Mononuclear cell (primary cell): ENCODE measurements around the gene RNF5. TPM values are rescaled to one million over a fixed set of nuclear protein-coding genes. Genes with fewer than 3 reads are reported as not detected.
A peak's percentile ranks its signal among the peaks of the same experiment; 100 is the strongest.
"Not testable (repeated sequence)": the region's sequence is repeated elsewhere in the genome, so short reads cannot be mapped to it uniquely, and the experiment has no call there.

Experiments used
- H3K27me3 ChIP-seq: 2 replicates; pipeline ENCODE4 v1.6.0; 2011; ENCODE audit warnings: low read length, control low read depth; ENCODE audit not compliant: insufficient read depth
- H3K4me1 ChIP-seq: 2 replicates; pipeline ENCODE4 v1.5.1; 2011; ENCODE audit warnings: mild to moderate bottlenecking, low read length, control low read depth; ENCODE audit not compliant: insufficient read depth
- H3K4me3 ChIP-seq: 2 replicates; pipeline ENCODE4 v1.5.1; 2011; ENCODE audit warnings: mild to moderate bottlenecking, low read length, moderate library complexity
- H3K9me3 ChIP-seq: 2 replicates; pipeline ENCODE4 v1.5.1; 2011; ENCODE audit warnings: low read depth, mild to moderate bottlenecking, control low read depth, low read length
- total RNA-seq: library from RNA; depleted of rRNA; stranded (reverse); fragments of >200 nt; gene quantifications from one replicate; pipeline ENCODE4 v1.2.3, GENCODE V29; 2012

Gene RNF5
- total RNA-seq, 1 donor: 13.2 TPM

DNA sequence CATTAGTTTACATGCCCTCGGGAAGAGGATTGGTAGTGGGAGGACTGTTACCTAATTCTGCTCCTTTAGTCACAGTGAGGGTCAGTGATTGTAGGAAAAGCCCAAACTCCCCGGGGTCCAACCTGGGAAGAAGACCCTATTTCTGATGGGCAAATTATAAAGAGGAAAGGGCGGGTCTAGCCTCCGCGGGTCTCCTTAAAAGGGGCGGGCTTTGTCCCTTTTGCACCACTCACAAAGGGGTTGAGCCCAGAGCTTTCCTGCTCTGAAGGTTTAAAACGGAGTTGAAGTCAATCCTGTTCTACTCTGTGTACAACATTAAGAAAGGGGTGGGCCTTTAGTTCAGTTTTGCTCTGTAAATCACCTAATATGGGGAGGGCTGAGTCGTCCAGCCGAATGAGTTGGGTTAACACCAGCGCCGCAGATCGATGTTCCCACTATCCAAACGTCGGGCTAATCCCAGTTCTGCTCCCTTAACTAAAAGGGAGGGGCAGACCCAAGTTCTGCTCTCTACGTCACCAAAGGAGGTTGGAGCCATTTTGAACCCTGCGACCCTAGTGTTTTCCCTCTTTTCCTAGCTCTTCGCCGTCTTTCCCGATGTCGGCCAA lies 920 bp upstream of the RNF5 start:
- Histone ChIP-seq H3K27me3 (no peaks in the 10 kb centered on the region), H3K4me1 (peaks cover 63% of the 10 kb centered on the region), H3K9me3 (no peaks in the 10 kb centered on the region), H3K4me3 (peak overlapping the region; percentile 57)

DNA sequence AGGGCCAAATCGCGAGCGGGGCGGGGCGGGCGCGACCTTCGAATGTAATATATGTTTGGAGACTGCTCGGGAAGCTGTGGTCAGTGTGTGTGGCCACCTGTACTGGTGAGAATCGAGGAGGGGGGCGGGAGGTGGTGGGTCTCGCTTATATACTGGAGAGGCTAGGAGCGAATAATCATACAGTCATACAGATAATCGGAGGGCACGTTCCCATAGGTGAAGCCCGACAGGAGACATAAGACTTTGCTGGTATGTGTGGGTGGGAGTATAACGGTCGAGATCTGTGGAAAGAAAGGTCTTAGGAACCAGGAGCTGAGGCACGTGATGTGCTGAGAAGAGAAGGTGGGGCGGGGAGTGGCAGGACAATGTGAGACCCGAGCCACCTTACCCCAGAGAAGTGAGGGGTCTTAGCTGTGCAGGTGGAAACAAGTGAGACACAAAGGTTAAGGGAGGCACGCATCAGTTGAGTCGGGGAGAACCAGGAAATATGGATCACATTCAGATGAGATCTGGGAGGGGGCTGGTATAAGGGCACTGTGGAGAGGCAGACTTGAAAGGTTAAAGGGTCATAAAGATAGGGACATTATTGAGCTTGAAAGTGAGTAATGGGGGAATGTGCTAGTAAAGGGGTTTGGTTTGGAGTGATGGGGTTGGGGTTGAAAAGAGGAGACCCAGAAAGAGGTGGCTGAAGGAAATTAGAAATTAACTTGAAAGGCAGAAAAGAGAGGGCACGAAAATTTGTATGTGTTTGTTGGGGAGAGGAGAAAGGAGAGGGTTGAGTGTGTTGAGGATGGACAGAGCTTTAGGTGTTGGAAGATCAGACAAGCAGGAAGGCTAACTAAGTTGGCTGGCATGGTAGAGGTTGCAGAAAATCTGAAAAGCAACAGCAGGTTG lies 589 bp downstream of the RNF5 start:
- H3K4me1 ChIP-seq: peaks cover 61% of the 10 kb centered on the region
- H3K27me3 ChIP-seq: no peaks in the 10 kb centered on the region
- no peaks in the 10 kb centered on the region for H3K9me3 ChIP-seq
- peak overlapping the region; percentile 57 for H3K4me3 ChIP-seq

- no peak overlapping the region for H3K4me3 ChIP-seq
- H3K9me3 ChIP-seq: no peaks in the 10 kb centered on the region
- H3K27me3 ChIP-seq: no peaks in the 10 kb centered on the region
- peaks cover 51% of the 10 kb centered on the region for H3K4me1 ChIP-seq
Observed at GRCh38 chr6:32179766-32180405, 1.7 kb downstream of the RNF5 start.

DNA sequence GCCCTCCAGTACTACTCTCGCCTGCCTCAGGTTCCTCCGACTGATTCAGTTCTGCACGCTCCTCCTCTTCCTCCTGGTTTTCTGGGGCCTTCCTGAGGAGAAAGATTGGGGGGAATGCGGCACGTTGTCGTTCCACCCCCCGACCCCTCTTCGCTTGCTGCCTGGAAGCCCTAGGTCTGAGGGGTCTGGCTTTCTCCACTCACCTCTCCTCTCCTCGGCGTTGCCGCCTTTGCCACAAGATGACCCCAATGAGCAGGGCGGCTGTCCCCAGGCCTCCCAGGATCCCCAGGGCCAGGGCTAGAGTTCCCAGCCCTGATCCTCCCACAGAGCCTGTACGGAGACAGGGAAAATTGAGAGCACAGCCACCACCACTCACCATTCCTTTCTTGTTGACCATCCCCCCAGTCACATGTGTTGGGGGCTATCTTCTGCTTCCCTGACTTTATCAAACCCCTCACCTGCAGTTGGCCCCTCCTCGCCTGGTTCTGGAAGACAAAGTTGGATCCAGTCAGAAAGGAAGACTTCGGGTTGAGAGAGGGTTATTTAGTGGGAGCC lies 3.0 kb downstream of the RNF5 start:
- Histone ChIP-seq H3K4me1 (peaks cover 47% of the 10 kb centered on the region), H3K9me3 (no peaks in the 10 kb centered on the region), H3K4me3 (no peak overlapping the region), H3K27me3 (no peaks in the 10 kb centered on the region)

DNA sequence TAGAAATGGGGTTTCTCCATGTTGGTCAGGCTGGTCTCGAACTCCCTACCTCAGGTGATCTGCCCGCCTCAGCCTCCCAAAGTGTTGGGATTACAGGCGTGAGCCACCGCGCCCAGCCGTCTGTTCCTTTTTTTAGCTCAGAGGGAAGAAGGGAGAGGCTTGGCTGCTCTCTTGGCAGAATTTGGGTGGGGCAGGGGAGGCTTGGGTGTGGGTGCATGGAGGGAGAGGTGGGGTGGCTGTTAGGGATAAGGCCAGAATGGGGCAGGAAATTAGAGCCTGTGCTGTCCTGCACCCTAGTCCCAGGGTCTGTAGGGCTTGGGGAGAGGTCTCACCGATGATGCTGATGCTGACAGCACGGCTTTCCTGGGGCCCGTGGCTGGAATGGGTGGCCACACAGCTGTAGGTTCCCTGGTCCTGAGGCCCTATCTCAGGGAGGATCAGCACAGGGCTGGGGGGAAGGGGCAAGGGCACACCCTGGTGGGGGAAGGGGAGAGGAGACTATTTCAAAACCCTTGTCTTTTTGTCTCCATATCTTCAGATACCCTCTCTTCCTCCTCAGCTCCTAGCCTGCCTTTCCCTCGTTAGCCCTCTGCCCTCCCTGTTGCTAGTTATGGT lies 3.8 kb downstream of the RNF5 start:
- peaks cover 47% of the 10 kb centered on the region for H3K4me1 ChIP-seq
- H3K27me3 ChIP-seq: no peaks in the 10 kb centered on the region
- H3K4me3 ChIP-seq: no peak overlapping the region
- no peaks in the 10 kb centered on the region for H3K9me3 ChIP-seq

GRCh38 chr6:32182555-32182981 lies 4.4 kb downstream of the RNF5 start:
- no peaks in the 10 kb centered on the region for H3K9me3 ChIP-seq
- H3K4me1 ChIP-seq: peaks cover 47% of the 10 kb centered on the region
- H3K4me3 ChIP-seq: no peak overlapping the region
- H3K27me3 ChIP-seq: no peaks in the 10 kb centered on the region

GRCh38 chr6:32183030-32183429 lies 4.8 kb downstream of the RNF5 start:
- no peaks in the 10 kb centered on the region for H3K9me3 ChIP-seq
- H3K27me3 ChIP-seq: no peaks in the 10 kb centered on the region
- H3K4me3 ChIP-seq: no peak overlapping the region
- peaks cover 50% of the 10 kb centered on the region for H3K4me1 ChIP-seq

GRCh38 chr6:32183483-32184083 lies 5.4 kb downstream of the RNF5 start:
- H3K4me3 ChIP-seq: no peak overlapping the region
- no peaks in the 10 kb centered on the region for H3K9me3 ChIP-seq
- peaks cover 54% of the 10 kb centered on the region for H3K4me1 ChIP-seq

GRCh38 chr6:32184084-32184640 lies 6.0 kb downstream of the RNF5 start, which contains the start of gene AGER:
TSS of gene AGER (minus strand) at chr6:32184253. CDS start at chr6:32184222, 31 bp downstream.
- no peak within 1 kb of the TSS for H3K4me3 ChIP-seq
- no peaks in the 10 kb centered on the region for H3K9me3 ChIP-seq
- no peaks in the 10 kb centered on the region for H3K27me3 ChIP-seq
- peaks cover 54% of the 10 kb centered on the region for H3K4me1 ChIP-seq

More at GRCh38 chr6:32183483-32184083, 5.4 kb downstream of the RNF5 start:
- no peaks in the 10 kb centered on the region for H3K27me3 ChIP-seq

DNA sequence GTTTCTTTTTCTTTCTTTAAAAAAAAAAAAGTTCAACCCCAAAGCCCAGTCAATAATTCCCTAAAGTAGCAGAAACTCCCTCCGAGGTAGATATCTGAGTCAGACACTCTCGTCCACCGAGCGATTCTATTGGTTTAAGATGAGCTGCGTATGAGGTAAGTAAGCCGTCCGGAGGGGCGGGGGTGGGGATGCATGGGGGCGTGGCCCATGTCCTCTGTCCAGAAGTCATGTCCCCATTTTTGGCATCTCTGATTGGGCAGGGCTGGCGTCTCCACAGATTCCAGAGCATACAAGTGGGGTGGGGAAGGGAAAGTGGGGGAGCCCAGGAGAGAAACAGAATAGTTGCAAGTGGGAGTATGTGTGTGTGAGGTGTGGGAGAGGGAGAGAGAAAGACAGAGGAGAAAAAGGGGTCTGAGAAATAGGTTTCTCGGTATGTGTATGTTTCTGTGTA lies 7.5 kb downstream of the RNF5 start:
- not testable (repeated sequence) for H3K4me3 ChIP-seq, H3K9me3 ChIP-seq
- peaks cover 49% of the 10 kb centered on the region for H3K4me1 ChIP-seq

GRCh38 chr6:32186151-32186840 lies 8.1 kb downstream of the RNF5 start:
- H3K4me1 ChIP-seq: peaks cover 55% of the 10 kb centered on the region
- H3K9me3 ChIP-seq, H3K27me3 ChIP-seq, H3K4me3 ChIP-seq: not testable (repeated sequence)

More for the DNA sequence above, 7.5 kb downstream of the RNF5 start:
- not testable (repeated sequence) for H3K27me3 ChIP-seq

DNA sequence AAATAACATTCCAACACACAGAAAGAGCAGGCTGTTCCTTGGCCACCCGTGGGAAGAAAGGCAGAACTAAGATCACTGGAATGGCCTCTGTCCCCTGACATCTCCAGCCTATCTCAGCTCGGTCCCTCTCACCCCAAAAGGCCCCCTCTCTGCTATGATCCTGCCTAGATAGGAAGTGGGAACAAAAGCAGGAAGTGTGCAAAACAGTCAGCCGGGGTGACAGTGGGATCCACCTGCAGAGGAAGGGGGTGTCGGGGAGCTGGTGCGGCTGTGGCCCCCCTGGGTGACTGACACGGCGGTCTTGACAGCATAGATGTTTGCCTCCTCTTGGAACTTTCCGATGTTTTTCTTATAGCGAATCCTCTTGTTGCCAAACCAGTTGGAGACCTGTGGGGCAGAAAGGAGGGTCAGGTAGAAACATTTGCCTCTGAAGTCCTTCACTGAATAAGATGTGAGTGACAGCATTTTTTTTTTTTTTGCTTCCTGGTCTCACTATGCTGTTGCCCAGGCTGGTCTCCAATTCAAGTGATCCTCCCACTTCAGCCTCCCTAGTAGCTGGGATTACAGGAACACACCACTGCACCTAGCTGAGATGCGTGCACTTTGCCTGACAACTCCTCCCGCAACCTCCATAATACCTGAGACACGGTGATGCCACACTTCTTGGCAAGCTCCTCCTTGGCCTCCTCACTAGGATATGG lies 9.0 kb downstream of the RNF5 start:
- peaks cover 56% of the 10 kb centered on the region for H3K4me1 ChIP-seq
- H3K4me3 ChIP-seq: no peak overlapping the region
- no peaks in the 10 kb centered on the region for H3K9me3 ChIP-seq
- H3K27me3 ChIP-seq: no peaks in the 10 kb centered on the region

DNA sequence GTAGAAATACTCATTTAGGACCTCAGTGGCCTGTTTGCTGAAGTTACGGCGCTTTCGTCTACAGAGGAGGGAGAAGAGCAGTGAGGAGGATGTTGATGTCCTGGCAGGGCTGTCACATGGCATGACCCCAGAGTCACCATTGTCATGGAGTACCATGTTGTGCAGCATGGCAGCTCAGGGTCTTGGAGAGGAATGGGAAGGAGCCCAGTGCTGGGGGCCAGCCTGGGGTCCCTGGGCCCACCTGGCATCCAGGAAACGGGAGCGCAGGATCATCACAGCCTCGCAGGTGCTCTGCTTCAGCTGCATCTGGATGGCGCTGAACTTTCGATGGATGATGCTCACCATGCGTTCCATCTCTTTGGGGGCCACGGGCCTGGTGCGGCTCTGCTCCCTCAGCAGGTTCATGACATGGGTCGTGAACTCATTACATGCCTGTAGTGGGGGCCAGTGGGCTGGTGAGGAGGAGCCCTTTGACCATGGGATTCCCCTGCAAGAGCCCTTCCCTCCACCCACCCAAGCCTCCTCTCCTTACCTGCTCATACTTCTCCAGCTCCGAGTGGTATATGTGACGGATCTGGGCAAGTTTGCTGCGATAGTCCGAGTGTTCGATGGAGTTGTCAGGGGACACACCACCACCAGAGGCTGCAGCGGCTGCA lies 9.6 kb downstream of the RNF5 start:
- not testable (repeated sequence) for H3K4me3 ChIP-seq

More for the DNA sequence above, 9.6 kb downstream of the RNF5 start:
- H3K9me3 ChIP-seq, H3K27me3 ChIP-seq: not testable (repeated sequence)
- peaks cover 52% of the 10 kb centered on the region for H3K4me1 ChIP-seq
